ENCODE results near the gene CCKAR. TPM values are rescaled to one million over a fixed set of nuclear protein-coding genes. Genes with fewer than 3 reads are reported as not detected.

CCKAR gene
- total RNA-seq (2014; rRNA removed; shearing (Covaris generic)) = 0.08 TPM in 1 of 2 replicates, not detected in the other

DNA sequence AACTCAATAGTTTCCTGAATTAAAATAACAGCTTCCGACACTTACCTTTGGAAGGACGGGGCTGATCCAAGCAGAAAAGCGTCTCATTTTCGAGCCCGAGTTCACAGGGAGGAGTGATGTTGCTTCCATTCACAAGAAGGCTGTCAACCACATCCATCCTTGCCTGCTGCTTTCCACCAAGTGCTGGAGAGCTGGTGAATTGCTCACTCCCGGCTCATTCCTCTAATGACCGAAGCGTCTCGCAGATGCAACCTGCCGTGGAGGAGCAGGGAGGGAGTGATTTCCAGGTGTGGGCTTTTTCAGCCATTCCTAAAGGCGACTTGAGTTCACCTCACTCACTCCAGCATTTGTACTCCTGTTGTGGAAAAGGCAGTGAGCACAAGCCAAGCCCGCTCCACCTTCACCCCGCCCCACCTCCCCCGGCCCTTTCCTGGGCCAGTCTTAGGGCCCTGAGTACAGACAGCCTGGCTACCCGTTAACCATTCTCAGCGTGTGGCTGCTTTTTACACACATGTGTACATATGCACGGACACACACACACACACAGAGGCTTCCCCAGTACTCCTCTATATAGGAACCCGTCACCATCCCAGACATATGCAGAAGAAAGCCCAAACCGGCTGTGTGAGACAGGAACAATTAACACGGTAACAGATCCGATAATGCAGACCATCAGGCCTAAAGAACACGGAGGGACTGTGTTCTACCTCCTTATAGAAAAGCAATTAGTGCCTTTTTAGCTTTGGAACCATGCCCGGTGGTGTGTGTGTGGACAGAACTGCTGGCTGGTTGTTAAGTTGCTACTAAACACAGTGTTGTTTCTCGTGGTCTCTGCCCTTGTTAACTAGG is at the start of gene CCKAR:
Gene CCKAR (minus strand): TSS at position 374 of the 849 bp plus-strand sequence. CDS start 217 bp downstream, at position 157.
- no peak for DNase-seq (ENCODE audit: low spot score)

DNA sequence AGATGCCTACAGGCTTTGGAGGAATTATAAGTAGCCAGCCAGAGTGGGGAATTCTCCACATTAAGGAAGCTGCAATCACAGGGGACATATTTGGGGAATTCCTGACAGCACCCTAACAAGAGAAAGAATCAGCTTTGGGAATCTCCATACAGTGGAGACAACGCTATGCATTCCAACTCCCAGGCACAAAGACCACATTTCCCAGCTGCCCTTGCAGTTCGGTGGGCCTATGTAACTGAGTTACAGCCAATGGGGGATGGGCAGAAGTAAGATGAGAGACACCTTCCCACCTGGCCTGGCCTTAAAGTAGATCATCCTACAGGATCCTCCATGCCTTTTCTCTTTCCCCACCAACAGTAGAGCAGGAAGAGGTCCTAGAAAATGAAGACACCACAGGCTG is 43.4 kb upstream of the CCKAR start:
- DNase-seq (ENCODE audit: low spot score) = no peak

DNA sequence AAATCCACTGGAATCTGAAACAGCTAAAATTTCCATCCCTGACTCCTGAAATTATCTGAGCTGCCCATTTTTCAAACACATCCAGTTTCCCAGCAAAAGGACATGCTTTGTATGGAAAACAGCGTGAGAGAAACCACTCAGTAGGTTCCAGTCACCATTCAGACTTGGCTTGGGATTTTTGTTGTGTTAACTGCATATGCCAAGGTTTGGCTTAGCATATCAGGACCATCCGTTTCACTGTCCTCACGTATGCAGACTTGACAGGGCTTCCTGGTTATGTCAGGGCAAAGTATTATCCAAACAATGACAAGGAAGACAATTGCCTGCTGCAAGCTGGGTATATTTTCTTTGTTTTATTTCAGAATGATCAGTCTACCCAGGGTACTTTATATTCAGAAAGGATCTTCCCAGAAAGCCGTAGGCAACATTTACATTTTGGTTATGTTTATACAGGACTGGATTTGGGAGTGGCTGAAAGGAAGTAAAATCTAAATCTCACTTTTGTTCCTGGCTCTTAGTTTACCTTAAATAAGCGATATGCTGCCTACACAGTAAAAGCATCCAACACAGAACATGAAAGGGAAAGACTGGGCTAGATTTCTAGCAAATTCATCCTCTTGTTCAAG is 41.3 kb upstream of the CCKAR start:
- no peak for DNase-seq (ENCODE audit: low spot score)

DNA sequence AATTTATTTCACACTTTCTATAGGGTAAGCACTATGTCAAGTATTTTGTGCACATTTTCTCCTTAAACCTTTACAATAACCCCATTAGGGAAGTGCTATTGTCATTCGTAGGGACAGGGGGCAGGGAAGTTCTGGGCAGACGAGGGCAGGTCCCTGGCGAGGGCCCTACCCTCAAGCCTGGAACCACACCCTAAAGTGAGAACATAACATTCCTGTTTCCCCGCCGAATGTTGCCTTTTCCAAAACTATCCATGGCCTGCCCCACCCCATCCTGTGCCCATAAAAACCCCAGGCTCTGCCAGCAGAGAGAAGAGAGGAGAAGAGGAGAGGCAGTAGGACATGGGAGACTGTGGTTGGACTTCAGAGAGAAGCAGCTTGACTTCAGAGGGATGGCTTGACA is 39.8 kb upstream of the CCKAR start:
- no peak for DNase-seq (ENCODE audit: low spot score)

GRCh38 chr4:26529479-26529878 is 39.2 kb upstream of the CCKAR start:
- DNase-seq (ENCODE audit: low spot score) = no peak

- no peak for DNase-seq (ENCODE audit: low spot score)
Observed at GRCh38 chr4:26525771-26526150, 35.5 kb upstream of the CCKAR start.

- no peak for DNase-seq (ENCODE audit: low spot score)
Observed at GRCh38 chr4:26525136-26525770, 35.0 kb upstream of the CCKAR start.

DNA sequence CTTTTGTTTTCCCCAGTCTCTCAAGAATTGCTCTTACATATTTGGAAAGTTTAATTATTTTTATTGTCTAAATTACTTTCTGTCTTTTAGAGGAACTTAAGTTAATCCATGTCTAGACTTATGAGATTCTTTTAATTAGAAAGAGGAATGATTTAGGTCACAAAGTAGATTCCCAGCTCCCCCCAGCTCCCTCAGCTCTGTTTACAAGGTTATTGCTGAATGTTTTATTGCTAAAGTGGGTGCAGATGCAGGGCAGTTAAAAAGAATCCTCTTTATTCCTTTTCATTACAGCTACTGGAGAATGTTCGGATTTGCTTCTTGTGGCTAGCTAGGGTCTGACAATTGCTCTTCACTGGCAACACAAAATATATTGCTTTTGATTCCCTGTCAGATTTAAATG is 33.7 kb upstream of the CCKAR start:
- no peak for DNase-seq (ENCODE audit: low spot score)

DNA sequence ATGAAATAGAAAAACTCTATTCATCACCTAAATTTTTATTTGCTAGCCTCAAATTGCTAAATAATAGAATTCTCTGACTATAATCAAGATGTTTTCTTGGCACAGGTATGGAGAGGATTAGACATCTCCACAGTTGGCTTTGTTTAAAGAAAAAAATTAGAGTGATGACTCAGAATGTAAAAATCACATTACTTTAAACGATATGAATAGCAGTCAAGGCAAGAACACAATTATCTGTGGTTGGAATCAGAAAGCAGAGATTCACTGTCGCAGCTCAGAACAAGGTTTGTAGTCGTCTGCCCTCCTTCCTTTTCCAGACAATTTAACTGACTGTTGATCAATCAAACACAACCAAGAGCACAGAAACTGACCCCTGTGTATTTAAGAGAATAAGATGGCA is 32.2 kb upstream of the CCKAR start:
- no peak for DNase-seq (ENCODE audit: low spot score)

DNA sequence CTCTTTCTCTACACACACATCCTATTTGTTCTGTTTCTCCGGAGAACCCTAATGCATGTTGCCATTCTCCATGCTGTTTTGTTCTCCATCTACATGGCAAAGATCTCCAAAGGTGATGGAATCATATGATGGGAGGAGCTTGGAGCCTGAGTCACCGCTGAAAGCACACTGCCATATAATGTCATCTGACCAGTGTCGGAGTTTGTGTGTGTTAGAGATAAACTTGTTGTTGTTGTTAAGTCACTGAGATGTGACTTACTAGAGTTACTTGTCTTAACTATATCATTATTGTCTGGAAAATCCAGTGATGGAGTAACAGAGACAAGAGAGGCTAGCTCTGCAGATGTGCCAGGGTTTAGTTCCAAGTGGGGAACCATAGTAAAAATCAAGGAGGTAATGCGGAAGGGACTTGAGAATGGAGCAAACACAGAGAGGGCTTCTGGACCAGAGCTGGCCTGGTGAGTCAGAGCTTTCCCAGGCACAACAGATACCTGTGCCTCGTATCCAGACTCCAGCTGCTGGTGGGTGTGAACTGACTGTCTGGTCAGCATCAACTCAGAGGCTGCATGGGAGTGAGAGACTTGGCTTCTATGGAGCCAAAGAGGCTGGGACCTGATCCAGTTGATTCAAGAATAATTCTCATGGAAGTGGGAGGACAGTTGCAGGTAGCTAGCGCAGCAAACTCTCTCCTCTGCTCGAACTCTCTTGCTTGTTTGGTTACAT is 30.6 kb upstream of the CCKAR start:
- DNase-seq (ENCODE audit: low spot score) = peak; percentile 27

- no peak for DNase-seq (ENCODE audit: low spot score)
Observed at GRCh38 chr4:26515936-26516335, 25.7 kb upstream of the CCKAR start.

- no peak for DNase-seq (ENCODE audit: low spot score)
Observed at GRCh38 chr4:26510334-26510964, 20.2 kb upstream of the CCKAR start.

- DNase-seq (ENCODE audit: low spot score) = no peak
Observed at GRCh38 chr4:26509681-26510333, 19.5 kb upstream of the CCKAR start.

DNA sequence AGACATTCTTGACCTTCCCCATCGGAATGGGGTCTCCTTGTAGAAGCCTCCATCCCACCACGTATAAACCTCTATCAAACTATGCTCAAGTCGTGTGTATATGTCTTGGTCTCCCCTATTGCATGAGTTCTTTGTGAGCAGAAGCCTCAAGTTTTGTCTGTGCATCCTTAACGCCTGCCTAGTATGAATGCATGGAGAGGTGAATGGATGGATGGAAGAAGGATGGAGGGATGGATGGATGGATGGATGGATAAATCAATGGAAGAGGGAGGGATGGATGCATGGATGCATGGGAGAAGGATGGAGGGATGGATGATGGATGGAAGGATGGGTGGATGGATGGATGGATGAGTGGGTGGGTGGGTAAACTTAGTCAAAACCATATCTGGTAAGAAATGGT is 17.0 kb upstream of the CCKAR start:
- no peak for DNase-seq (ENCODE audit: low spot score)

GRCh38 chr4:26503844-26504243 is 13.6 kb upstream of the CCKAR start:
- DNase-seq (ENCODE audit: low spot score) = no peak

DNA sequence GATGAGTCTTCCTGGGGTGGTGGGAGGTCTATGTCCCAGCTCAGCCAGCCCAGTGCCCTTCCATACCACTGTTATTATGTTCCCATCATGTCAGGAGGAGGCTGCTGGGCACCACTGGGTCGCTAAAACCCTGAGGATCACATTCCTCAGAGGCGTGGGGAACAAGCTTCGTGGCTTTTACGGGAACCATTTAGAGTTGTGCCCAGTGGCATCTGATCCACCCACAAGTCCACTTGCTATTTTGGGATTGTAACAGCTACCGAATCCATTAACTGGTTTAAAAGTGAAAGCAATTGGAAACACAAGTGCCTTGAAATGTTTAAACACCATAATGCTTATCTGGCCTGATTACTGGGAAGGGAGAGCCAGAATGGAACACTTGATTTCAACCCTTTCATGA is 13.1 kb upstream of the CCKAR start:
- peak; percentile 40 for DNase-seq (ENCODE audit: low spot score)

GRCh38 chr4:26500565-26500999 is 10.3 kb upstream of the CCKAR start:
- DNase-seq (ENCODE audit: low spot score) = peak; percentile 91

DNA sequence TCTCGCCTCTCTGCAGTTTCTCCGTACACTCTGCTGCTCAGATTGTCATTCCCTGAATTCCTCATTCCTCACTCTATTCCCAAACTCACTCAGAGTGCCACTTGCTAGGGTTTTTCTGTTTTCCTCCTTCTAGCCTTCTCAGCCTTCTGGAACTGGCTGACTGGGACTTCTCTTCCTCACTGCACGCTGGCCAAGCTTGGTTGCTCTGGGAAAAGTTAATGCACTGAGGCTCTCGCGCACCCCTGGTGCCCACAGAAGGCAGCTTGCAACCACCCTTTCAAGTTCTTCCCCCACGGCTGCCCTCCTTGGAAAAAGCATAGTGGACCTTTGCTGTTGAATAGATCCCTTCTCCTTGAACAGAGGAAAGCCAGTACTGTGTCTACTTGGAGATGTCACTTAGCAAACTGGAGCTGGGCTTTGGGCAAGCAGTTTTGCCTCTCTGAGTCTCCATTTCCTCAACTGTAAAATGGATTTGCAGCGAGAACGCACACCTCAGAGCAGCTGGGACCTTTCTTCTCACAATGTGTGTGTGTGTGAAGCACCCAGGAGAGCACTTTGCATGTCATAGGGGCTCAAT is 6.0 kb upstream of the CCKAR start:
- no peak for DNase-seq (ENCODE audit: low spot score)

GRCh38 chr4:26493461-26493860 is 3.2 kb upstream of the CCKAR start:
- DNase-seq (ENCODE audit: low spot score) = no peak

GRCh38 chr4:26491449-26492170 is 1.3 kb upstream of the CCKAR start:
- no peak for DNase-seq (ENCODE audit: low spot score)

Measured in H4 (cell line).